HG03135 (cell line): ENCODE results near the gene GSTM1.
"Not testable (repeated sequence)": the region's sequence is repeated elsewhere in the genome, so short reads cannot be mapped to it uniquely, and the experiment has no call there.

Source experiments
- ATAC-seq: cut with Tn5 transposase; IDR thresholded peaks from one replicate; pipeline ENCODE4 v1.9.1; 2021; ENCODE audit warnings: mild to moderate bottlenecking, moderate library complexity; ENCODE audit not compliant: unreplicated experiment

GSTM1 gene

DNA sequence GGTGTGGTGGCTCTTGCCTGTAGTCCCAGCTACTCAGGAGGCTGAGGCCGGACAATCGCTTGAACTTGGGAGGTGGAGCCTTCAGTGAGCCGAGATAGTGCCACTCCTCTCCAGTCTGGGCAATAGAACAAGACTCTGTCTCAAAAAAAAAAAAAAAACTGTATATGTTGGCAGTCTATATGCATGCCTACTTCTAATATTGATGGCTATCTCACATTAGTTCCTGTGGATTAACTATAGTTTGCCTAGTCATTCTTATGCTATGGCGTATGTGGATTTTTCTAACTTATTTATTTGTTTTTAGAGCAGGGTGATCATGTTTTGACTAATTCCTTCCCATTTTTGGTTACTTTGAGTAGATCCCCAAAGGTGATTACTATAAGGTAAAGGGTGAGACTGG lies 9.4 kb downstream of the GSTM1 start:
- ATAC-seq, result no peak

DNA sequence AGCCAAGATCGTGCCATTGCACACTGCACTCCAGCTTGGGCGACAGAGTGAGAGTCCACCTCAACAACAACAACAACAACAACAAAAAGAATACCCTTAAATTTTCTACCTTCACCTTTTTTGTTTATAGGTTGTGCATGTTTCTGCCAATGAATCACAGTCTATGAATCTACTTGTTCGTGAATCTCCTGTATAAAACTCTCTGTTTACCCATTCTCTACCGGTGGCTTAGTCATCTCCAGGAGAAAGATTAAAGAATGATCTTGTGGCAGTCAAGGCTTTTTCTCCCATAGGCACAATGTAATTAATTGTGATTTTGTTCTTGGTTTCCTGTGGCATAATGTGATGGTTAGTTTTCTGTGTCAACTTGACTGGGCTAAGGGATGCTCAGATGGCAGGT lies 10.2 kb downstream of the GSTM1 start:
- ATAC-seq, result not testable (repeated sequence)

- ATAC-seq, result not testable (repeated sequence)
Measured at GRCh38 chr1:109702940-109703339, 15.3 kb downstream of the GSTM1 start.

GRCh38 chr1:109704173-109704572 lies 16.6 kb downstream of the GSTM1 start:
- no peak for ATAC-seq

- ATAC-seq, result no peak
Measured at GRCh38 chr1:109705411-109705810, 17.8 kb downstream of the GSTM1 start.

- ATAC-seq, result not testable (repeated sequence)
Measured at GRCh38 chr1:109708949-109709348, 21.3 kb downstream of the GSTM1 start.

DNA sequence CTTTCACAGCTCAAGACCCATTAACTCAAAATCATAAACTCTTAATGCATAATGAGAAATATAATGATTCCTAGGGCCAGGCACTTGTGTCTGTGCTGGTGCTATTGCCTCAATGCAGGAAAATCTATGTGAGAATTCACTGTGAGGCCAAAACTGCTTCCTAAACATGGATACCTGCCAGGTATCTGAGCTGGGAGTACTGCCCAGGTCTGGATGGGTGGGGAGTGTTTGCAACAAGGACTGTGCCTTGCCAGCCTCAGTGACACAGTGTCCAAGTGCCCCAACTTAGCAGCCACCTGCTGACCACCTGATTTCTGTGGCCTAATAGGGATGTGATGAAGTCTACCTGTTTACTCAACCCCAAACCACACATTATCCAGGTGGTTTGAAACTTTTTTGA lies 22.2 kb downstream of the GSTM1 start:
- not testable (repeated sequence) for ATAC-seq

DNA sequence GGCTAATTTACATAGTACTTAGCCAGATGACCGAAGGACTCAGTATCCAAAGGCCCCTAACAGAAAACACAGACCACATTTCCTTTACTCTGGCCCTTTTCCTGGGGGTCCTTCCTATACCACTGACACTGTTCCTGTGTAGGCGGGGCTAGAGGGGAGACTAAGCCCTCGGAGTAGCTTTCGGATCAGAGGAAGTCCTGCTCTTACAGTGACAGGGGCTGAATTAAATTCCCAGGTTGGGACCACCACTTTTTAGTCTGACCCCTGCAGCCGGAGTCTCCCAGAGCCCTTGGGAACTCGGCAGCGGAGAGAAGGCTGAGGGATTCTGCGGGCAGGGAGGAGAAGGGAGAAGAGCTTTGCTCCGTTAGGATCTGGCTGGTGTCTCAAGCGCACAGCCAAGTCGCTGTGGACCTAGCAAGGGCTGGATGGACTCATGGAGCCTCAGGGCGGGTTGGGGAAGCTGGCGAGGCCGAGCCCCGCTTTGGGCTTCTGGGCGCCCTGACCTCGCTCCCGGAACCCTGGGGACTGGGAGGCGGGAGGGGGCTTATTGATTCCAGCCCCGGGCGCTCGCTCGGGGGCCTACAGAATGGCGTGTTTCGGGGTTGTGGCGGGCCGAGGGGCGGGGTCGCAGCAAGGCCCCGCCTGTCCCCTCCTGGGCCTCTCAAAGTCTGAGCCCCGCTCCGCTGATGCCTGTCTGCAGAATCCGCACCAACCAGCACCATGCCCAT lies 24.1 kb downstream of the GSTM1 start, which contains the start of gene GSTM5:
TSS of gene GSTM5 (plus strand) at position 659 of the 728 bp plus-strand sequence. CDS start at position 721, 62 bp downstream.
- not testable (repeated sequence) for ATAC-seq

- no peak for ATAC-seq
Measured at GRCh38 chr1:109712321-109712864, 24.8 kb downstream of the GSTM1 start.

GRCh38 chr1:109713636-109714035 lies 26.0 kb downstream of the GSTM1 start:
- ATAC-seq, result no peak

DNA sequence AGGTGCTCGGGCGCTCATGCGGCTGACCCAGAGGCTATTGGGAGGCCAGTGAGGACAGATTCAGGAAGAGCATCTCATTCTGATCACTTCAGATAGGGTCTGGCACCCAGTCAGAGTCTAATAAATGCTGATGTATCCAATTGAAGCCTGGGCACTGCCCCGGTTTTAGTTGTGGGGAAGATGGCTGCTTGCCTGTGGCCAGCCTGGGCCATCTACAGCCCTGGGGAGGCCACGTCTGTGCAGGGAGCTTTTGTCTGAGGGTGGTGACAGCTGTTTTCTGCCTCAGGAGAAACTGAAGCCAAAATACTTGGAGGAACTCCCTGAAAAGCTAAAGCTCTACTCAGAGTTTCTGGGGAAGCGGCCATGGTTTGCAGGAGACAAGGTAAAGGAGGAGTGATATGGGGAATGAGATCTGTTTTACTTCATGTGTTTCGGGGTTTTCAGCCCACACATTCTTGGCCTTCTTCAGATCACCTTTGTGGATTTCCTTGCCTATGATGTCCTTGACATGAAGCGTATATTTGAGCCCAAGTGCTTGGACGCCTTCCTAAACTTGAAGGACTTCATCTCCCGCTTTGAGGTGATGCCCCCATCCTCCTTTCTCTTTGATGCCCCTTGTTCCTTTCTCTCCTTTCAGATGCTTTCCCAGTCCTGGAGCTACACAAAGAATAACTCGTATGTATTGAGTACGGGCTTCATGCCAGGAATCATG lies 27.2 kb downstream of the GSTM1 start:
- ATAC-seq, result no peak

DNA sequence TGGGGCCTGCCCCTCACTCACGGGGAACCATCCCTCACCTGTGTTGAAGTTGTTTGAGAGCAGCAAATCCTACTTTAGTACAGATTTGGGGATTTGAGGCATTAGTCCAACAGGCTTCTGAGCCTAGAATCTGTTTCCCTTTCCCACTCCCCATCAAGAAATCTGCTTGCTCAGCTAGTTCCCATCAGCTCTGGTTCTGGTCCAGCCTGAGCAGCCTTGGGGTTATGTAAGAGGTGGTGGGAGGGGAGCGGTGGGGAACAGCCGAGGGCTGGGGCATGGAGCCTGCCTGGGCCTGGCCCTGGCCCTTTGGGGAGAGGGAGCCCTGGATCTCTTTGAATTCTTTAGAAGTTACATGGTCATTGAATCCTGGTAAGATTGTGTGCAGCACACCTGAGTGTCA lies 28.5 kb downstream of the GSTM1 start:
- ATAC-seq, result no peak

DNA sequence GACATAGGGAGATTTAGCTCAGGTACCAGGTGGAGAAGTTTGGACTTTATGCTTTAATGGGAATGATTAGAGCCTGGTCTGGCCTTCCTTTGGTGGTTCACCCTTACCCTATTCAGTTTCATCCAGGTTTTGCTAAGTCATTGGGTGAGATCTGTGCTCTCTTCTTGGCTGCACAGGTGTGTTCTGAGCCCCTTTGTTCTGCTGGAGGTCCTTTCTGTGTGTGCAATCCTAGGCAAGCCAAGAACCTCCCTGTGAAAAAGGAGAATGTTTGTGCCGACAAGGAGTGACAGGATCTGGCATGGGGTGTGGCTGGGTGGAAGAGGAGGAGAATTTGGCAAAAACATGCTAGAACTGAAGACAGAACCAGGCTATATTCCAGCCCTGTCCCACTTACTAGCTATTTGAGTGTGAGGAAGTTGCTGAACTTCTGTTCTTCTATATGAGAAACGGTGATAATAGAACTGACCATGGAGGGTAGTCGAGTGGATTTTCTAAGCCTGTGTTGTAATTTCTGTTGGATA lies 29.0 kb downstream of the GSTM1 start:
- no peak for ATAC-seq

GRCh38 chr1:109717729-109718128 lies 30.1 kb downstream of the GSTM1 start:
- no peak for ATAC-seq

DNA sequence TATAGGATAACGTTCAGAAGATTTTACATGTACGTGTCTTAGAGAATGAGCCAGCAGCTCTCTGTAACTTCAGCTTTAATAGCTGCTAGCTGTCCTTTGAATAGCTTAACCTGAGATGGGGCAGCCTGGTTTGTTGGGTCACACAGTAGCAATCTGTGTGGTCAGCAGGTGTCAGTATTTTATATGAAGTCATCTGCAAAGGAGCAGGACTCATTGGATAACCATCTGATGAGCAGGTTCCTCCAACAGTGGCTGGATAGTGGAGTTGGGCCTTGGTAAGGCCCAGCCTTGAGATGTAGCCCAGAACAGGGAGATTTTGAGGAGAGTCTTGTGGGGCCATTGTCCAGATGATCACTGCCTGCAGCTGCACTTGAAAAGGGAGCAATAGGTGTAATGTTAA lies 30.9 kb downstream of the GSTM1 start:
- no peak for ATAC-seq

DNA sequence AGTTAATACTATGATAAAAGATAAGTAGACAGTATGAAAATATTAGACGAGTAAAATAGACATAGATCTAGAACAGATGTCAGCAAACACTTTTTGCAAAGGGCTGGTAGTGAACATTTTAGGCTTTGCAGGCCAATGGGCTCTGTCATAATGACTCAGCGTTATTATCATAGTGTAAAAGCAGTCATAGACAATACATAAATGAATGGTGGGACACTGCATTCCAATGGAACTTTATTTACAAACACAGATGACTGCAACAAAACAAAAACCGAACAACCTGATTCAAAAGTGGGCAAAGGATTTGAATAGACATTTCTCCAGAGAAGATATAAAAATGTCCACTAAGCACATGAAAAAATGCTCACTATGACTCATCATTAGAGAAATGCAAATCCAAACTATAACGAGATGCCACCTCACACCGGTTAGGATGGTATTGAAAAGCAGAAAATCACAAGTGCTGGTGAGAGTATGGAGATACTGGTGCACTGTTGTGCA lies 31.8 kb downstream of the GSTM1 start:
- ATAC-seq, result no peak

DNA sequence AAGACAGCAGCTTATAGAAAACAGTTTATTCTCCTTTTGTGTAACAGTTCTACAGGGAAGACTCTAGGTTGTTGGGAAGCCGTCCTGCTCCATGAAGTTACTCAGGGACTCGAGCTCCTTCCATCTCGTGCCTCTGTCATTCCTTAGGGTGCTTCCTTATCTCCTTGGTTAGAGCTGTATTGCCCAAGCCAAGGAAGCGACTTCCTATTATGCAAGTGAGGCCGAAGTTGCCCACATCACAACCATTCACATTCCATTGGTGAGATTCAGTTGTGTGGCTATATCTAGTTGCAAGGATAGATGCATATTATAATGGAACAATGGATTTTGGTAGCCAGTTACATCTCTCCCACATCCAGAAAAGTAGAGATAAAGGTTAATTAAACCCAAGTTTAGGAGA lies 33.4 kb downstream of the GSTM1 start:
- ATAC-seq, result no peak

GRCh38 chr1:109721971-109722370 lies 34.4 kb downstream of the GSTM1 start:
- no peak for ATAC-seq

- ATAC-seq, result no peak
Measured at GRCh38 chr1:109722908-109723691, 35.5 kb downstream of the GSTM1 start.

DNA sequence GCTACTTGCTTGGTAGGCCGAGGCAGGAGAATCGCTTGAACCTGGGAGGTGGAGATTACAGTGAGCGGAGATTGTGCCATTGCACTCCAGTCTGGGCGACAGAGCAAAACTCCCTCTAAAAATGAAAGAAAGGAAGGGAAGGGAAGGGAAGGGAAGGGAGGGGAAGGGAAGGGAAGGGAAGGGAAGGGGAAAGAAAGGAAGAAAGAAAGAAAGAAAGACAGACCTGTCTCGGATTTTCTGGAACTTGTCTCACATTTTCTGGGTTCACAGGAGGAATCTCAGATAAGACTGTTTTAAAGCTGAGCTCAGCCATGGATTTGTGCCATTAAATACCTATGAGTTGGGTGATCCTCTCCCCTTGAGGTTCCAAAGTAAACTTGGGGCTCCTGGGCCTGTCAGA lies 37.3 kb downstream of the GSTM1 start:
- no peak for ATAC-seq

- no peak for ATAC-seq
Measured at GRCh38 chr1:109725510-109725909, 37.9 kb downstream of the GSTM1 start.
